Measurements from ENCODE around the gene CNPY4. TPM values are rescaled to one million over a fixed set of nuclear protein-coding genes. Genes with fewer than 3 reads are reported as not detected.
A peak's percentile ranks its signal among the peaks of the same experiment; 100 is the strongest.

The CNPY4 gene
- total and polyA plus RNA-seq, 2 donors (not counting 3 experiments of a cell fraction or from before 2014, with no cell fraction given), result 28.6 to 33.7 TPM

DNA sequence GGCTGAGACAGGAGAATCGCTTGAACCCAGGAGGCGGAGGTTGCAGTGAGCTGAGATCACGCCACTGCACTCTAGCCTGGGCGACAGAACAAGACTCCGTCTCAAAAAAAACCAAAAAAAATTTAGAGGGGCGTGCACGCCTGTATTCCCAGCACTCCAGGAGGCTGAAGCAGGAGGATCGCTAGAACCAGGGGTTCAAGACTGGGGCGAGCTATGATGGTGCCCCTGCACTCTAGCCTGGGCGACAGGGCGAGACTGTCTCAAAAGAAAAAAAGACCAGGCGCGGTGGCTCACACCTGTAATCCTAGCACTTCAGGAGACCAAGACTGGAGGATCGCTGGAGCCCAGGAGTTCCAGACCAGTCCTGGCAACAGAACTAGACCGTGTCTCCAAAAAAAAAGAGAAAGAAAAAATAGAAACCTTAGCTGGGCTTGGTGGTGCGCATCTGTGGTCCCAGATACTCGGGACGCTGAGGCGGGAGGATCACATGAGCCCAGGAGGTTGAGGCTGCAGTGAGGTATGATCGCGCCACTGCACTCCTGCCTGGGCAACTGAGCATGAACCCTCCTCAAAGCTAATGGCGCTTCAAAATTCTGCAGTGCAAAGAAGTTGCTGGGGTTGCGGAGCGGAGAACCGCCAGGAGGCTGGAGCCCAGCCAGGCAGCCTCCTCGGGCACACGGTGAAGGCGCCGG is 7.0 kb downstream of the CNPY4 start:
- intact Hi-C loops (cut with micrococcal nuclease) (loop anchor here (2.0 to 5.0 kb wide), 2 partner anchors 40 to 134 kb away; no protein-coding TSS in a partner anchor), dilution Hi-C loops (cut with MboI; ENCODE audit: extremely low pct_ligation_motif_present, low sequenced_read_pairs) (no loop called here)
- FAIRE-seq (no peak), DNase-seq (ENCODE audit: low read depth, low spot score) (no peak)
- Histone ChIP-seq H4K20me1 (replicated peaks; ENCODE audit: control insufficient read depth, extremely low read depth, insufficient read depth, low read length) (no peaks in the 10 kb centered on the region), H3K9me1 (replicated peaks; ENCODE audit: control insufficient read depth, extremely low read depth, insufficient read depth, low read length) (no peaks in the 10 kb centered on the region), H3K79me2 (ENCODE audit: control insufficient read depth, insufficient read depth, low read length) (no peaks in the 10 kb centered on the region), H3K27ac (ENCODE audit: insufficient read depth, low read depth, low read length) (peak overlapping the region; percentile 94), H3K4me3 (replicated peaks in 1 of 3; ENCODE audit: insufficient read depth in 1 of 3, low read depth in 1 of 3, low read length in 3 of 3) (peak overlapping the region; percentile 86 to 96 (median 93)), H3K4me2 (ENCODE audit: insufficient read depth, low read length) (peak overlapping the region; percentile 89), H3K27me3 (ENCODE audit: control insufficient read depth in 2 of 2, insufficient read depth in 2 of 2, low read length in 2 of 2) (no peaks in the 10 kb centered on the region), H3K9ac (replicated peaks; ENCODE audit: extremely low read depth, insufficient read depth, low read length) (peak overlapping the region; percentile 99), H2AFZ (ENCODE audit: low read depth, low read length) (peak overlapping the region; percentile 96), H3K9me3 (replicated peaks; ENCODE audit: control insufficient read depth, insufficient read depth, low read length) (no peaks in the 10 kb centered on the region), H3K36me3 (ENCODE audit: control insufficient read depth in 2 of 2, extremely low read depth in 1 of 2, insufficient read depth in 2 of 2, low read length in 2 of 2) (peaks cover 0 to 2% of the 10 kb centered on the region in 2 experiments), H3K4me1 (ENCODE audit: control insufficient read depth, extremely low read depth, insufficient read depth, low read length) (peaks cover 11% of the 10 kb centered on the region)
- CTCF ChIA-PET, result interaction anchor here (0.9 to 1.3 kb wide), 4 partner anchors 25 to 135 kb away, joined by 3 to 6 read pairs (median 4); partner anchors contain the start of genes AP4M1 and MCM7
- POLR2A ChIA-PET, result interaction anchor here (0.7 kb wide), 1 partner anchor 303 kb away, joined by 3 read pairs; the partner anchor contains the start of gene MEPCE
- no peak for TF ChIP-seq MYC (IDR thresholded peaks at IDR 0.05; ENCODE audit: low read depth, low read length)
- TSS peak; percentile 73 for BruUV-seq (replicated peaks)

DNA sequence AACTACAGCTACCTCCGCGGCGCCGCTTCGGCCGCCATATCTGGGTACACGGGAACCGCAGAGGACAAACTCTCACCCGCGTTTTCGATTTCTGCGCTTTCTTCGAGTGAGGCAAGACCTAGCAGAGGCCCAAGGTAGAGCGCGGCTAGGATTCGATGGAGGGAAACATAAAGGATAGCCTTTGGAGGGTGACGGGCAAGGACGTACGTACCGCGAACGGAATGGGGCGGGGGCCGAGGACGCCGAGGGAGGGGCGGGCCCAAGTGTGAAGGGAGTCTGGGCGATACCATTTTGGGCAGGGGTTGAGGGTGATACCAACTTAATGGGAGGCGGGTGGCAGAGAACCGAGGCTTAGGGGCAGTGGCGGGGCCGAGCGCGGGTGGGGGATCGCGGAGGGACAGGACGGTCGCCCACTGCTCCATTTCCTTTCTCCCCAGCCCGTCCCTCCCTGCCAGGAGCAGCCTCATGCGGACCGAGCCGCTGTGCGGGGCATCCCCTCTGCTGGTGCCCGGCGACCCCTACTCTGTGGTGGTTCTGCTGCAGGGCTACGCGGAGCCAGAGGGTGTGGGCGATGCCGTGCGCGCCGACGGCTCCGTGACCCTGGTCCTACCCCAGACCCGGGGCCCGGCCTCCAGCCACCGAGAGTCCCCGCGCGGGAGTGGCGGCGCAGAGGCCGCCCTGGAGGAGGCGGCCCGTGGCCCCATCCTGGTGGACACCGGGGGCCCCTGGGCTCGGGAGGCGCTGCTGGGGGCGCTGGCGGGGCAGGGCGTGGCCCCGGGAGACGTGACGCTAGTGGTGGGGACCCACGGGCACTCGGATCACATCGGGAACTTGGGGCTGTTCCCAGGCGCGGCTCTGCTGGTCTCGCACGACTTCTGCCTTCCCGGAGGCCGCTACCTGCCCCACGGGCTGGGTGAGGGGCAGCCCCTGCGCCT is 7.8 kb downstream of the CNPY4 start, which contains the start of gene MBLAC1:
MBLAC1 (plus strand) TSS at position 37 of the 935 bp plus-strand sequence; CDS start at position 466, 429 bp downstream.
- FAIRE-seq, result peak; percentile 89
- intact Hi-C loops (cut with micrococcal nuclease), result loop anchor here (2.0 to 5.0 kb wide), 2 partner anchors 40 to 135 kb away; no protein-coding TSS in a partner anchor

More for the DNA sequence above, 7.8 kb downstream of the CNPY4 start, which contains the start of gene MBLAC1:
- Histone ChIP-seq H3K36me3 (ENCODE audit: control insufficient read depth in 2 of 2, extremely low read depth in 1 of 2, insufficient read depth in 2 of 2, low read length in 2 of 2) (peaks cover 0 to 2% of the 10 kb centered on the region in 2 experiments), H4K20me1 (replicated peaks; ENCODE audit: control insufficient read depth, extremely low read depth, insufficient read depth, low read length) (no peaks in the 10 kb centered on the region), H2AFZ (ENCODE audit: low read depth, low read length) (peak within 1 kb of the TSS; percentile 96), H3K27ac (ENCODE audit: insufficient read depth, low read depth, low read length) (peak within 1 kb of the TSS; percentile 94), H3K4me2 (ENCODE audit: insufficient read depth, low read length) (peak within 1 kb of the TSS; percentile 89), H3K9me1 (replicated peaks; ENCODE audit: control insufficient read depth, extremely low read depth, insufficient read depth, low read length) (no peaks in the 10 kb centered on the region), H3K4me3 (replicated peaks in 1 of 3; ENCODE audit: insufficient read depth in 1 of 3, low read depth in 1 of 3, low read length in 3 of 3) (peak within 1 kb of the TSS; percentile 86 to 96 (median 93)), H3K9ac (replicated peaks; ENCODE audit: extremely low read depth, insufficient read depth, low read length) (peak within 1 kb of the TSS; percentile 99), H3K27me3 (ENCODE audit: control insufficient read depth in 2 of 2, insufficient read depth in 2 of 2, low read length in 2 of 2) (no peaks in the 10 kb centered on the region), H3K9me3 (replicated peaks; ENCODE audit: control insufficient read depth, insufficient read depth, low read length) (no peaks in the 10 kb centered on the region), H3K4me1 (ENCODE audit: control insufficient read depth, extremely low read depth, insufficient read depth, low read length) (peaks cover 11% of the 10 kb centered on the region), H3K79me2 (ENCODE audit: control insufficient read depth, insufficient read depth, low read length) (no peaks in the 10 kb centered on the region)
- no TSS peak for BruUV-seq (replicated peaks)
- TF ChIP-seq GATA2 (IDR thresholded peaks at IDR 0.05; ENCODE audit: insufficient read depth, insufficient read length, low read depth, low read length) (no peak), POLR2AphosphoS5 (IDR thresholded peaks at IDR 0.05; ENCODE audit: insufficient read depth, low read depth, low read length) (peak; percentile 88), POLR2A (IDR thresholded peaks at IDR 0.05; ENCODE audit: low read depth, low read length) (peak; percentile 92)
- CTCF ChIA-PET, result interaction anchor here (0.9 to 2.8 kb wide), 6 partner anchors 26 to 214 kb away, joined by 3 to 13 read pairs (median 5); partner anchors contain the start of genes AP4M1 and MCM7
- DNase-seq (ENCODE audit: low read depth, low spot score), result peak; percentile 88
- dilution Hi-C loops (cut with MboI; ENCODE audit: extremely low pct_ligation_motif_present, low sequenced_read_pairs), result no loop called here
- POLR2A ChIA-PET, result interaction anchor here (0.7 kb wide), 1 partner anchor 302 kb away, joined by 3 read pairs; the partner anchor contains the start of gene MEPCE
